Ishikawa (cell line): ENCODE data around the gene IL3RA.

ENCODE experiments used
- RAD21 ChIP-seq: IDR thresholded peaks from 2 replicates; pipeline ENCODE4 v1.6.1; 2012; ENCODE audit warnings: low read depth
- REST ChIP-seq: IDR thresholded peaks from 2 replicates; pipeline ENCODE4 v1.6.1; 2012; ENCODE audit warnings: low read depth, mild to moderate bottlenecking

DNA sequence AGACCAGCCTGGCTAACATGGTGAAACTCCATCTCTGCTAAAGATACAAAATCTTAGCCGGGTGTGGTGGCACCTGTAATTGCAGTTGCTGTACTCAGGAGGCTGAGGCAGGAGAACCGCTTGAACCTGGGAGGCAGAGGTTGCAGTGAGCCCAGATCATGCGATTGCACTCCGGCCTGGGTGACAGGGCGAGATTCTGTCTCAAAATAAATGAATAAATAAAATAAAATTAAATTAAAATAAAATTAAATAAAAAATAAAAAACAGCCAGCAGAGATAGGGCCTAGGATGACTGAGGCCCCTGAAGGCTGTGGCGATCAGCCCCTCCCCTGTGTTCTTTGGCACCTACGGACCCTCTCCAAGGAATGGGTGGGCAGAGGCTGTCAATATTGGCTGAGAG lies 22.8 kb upstream of the IL3RA start:
- no peak for TF ChIP-seq RAD21
- no peak for TF ChIP-seq REST
